Cardiac muscle cell (in vitro differentiated cells and primary cell): Measurements from ENCODE around the gene SIGLEC12. TPM values are rescaled to one million over a fixed set of nuclear protein-coding genes. Genes with fewer than 3 reads are reported as not detected.

ENCODE experiments used
- DNase-seq, 2 donors: peaks; one replicate each; pipeline versions ENCODE4 v3.0.0 to v3.0.0-alpha.2; 2010 to 2017; ENCODE audit warnings: low read depth in 1 of 2, low spot score in 1 of 2
- H3K27ac ChIP-seq: fragments of 200-600 bp; sonication (generic); 2 replicates; pipeline ENCODE4 v1.5.1; 2016
- H3K27me3 ChIP-seq: fragments of 200-600 bp; sonication (generic); 2 replicates; pipeline ENCODE4 v1.6.0; 2016; ENCODE audit warnings: control low read depth
- H3K36me3 ChIP-seq: fragments of 200-600 bp; sonication (generic); 2 replicates; pipeline ENCODE4 v1.5.1; 2016; ENCODE audit warnings: control low read depth
- H3K4me1 ChIP-seq: fragments of 200-600 bp; sonication (generic); 2 replicates; pipeline ENCODE4 v1.8.1; 2017; ENCODE audit warnings: low read depth, mild to moderate bottlenecking, mixed run types
- H3K4me3 ChIP-seq: fragments of 200-600 bp; sonication (generic); 2 replicates; pipeline ENCODE4 v1.5.1; 2016; ENCODE audit warnings: mild to moderate bottlenecking
- H3K9me3 ChIP-seq: fragments of 200-600 bp; sonication (generic); 2 replicates; pipeline ENCODE4 v1.5.1; 2017; ENCODE audit warnings: low read depth, mild to moderate bottlenecking, control low read depth
- CTCF ChIP-seq: IDR thresholded peaks from 2 replicates; pipeline ENCODE4 v1.5.1; 2012; ENCODE audit warnings: low read depth, mild to moderate bottlenecking, low read length
- polyA plus RNA-seq: library from polyadenylated mRNA; unstranded; fragments of >200 nt; fragmentation: Nextera tagmentation; extraction: Ambion mirVana; gene quantifications from 2 replicates; pipeline ENCODE4 v1.2.1, GENCODE V29; 2016
- total RNA-seq: library from RNA; depleted of rRNA; stranded (reverse); fragments of >200 nt; gene quantifications from 2 replicates; pipeline ENCODE4 v1.2.3, GENCODE V29; 2016

SIGLEC12 gene
- total and polyA plus RNA-seq, 2 experiments from 2014 or later, result not detected

DNA sequence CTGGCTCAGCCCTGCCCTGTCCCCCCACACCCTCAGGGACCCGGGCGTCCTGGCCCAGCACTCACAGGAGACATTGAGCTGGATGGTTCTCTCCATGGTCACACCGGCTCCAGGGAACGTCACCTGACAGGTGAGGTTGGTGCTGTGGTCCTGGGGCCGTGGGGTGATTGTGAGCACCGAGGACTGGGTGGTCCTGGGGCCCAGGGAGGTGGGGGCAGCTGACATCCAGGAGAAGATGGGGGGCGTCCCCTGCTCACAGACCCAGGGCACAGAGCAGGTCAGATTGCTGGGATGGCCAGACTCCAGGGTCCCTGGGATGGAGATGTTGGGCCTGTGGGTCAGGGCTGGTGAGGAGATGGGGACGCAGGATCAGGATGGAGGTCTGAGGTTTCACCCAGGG lies 29.0 kb upstream of the SIGLEC12 start:
- Histone ChIP-seq H3K27ac (no peak overlapping the region), H3K9me3 (no peaks in the 10 kb centered on the region), H3K4me3 (no peak overlapping the region), H3K36me3 (no peaks in the 10 kb centered on the region), H3K4me1 (no peaks in the 10 kb centered on the region), H3K27me3 (no peaks in the 10 kb centered on the region)
- no peak for DNase-seq
- no peak for TF ChIP-seq CTCF

DNA sequence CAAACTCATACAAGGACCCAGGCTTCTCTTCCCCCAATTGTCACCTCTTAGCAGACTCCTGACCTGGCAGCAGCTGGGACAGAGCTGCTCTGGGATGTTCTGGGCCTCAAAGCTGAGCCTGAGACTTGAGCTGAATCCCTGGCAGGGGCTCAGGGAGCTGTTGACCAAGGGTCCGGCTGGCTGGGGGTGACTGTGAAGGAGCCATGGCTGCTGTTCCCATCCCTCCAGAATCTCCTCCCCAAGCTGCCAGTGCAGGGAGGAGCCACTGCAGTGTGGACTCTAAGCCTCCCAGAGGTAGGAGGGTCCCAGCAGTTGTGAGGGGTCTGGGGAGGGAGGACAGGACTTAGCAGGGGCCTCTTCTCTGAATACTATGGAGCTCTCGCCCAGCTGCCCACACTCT lies 27.7 kb upstream of the SIGLEC12 start:
- Histone ChIP-seq H3K27ac (no peak overlapping the region), H3K4me3 (no peak overlapping the region), H3K36me3 (no peaks in the 10 kb centered on the region), H3K27me3 (no peaks in the 10 kb centered on the region), H3K9me3 (no peaks in the 10 kb centered on the region), H3K4me1 (no peaks in the 10 kb centered on the region)
- no peak for TF ChIP-seq CTCF
- no peak for DNase-seq

- no peaks in the 10 kb centered on the region for H3K4me1 ChIP-seq
- H3K27me3 ChIP-seq, result no peaks in the 10 kb centered on the region
- H3K27ac ChIP-seq, result no peak overlapping the region
- no peak for TF ChIP-seq CTCF
- no peak overlapping the region for H3K4me3 ChIP-seq
- DNase-seq, result no peak
- no peaks in the 10 kb centered on the region for H3K9me3 ChIP-seq
- no peaks in the 10 kb centered on the region for H3K36me3 ChIP-seq
Measured at GRCh38 chr19:51525651-51526050, 24.1 kb upstream of the SIGLEC12 start.

DNA sequence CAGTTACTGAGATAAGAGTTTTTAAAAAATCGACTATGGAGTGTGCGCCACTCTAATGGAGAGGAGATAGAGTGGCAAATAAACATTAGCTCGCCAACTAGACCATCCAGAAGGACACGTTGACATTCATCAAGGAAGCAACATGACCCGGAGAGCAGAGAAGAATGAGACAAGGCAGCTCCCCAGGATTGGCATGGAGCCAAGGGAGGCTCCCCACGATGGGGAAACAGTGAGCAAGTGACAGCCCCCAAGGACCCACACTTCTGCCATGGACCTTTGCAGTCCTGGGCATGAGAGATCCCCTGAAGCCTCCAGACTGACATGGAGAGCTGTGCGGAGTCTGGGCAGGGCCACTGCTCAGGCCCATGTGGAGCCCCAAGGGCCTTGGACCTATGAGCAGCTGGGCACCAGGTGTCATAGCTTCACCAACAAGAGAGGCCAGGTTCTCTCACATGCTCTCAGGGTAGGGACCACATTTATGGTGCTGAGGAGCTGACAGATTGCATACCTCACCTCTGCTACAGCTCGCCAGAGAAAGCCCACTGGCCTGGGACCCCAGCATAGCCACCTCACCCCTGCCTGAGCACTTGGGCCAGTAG lies 23.2 kb upstream of the SIGLEC12 start:
- H3K36me3 ChIP-seq, result no peaks in the 10 kb centered on the region
- TF ChIP-seq CTCF, result no peak
- no peak for DNase-seq
- no peaks in the 10 kb centered on the region for H3K27me3 ChIP-seq
- H3K9me3 ChIP-seq, result no peaks in the 10 kb centered on the region
- no peak overlapping the region for H3K4me3 ChIP-seq
- no peak overlapping the region for H3K27ac ChIP-seq
- no peaks in the 10 kb centered on the region for H3K4me1 ChIP-seq

DNA sequence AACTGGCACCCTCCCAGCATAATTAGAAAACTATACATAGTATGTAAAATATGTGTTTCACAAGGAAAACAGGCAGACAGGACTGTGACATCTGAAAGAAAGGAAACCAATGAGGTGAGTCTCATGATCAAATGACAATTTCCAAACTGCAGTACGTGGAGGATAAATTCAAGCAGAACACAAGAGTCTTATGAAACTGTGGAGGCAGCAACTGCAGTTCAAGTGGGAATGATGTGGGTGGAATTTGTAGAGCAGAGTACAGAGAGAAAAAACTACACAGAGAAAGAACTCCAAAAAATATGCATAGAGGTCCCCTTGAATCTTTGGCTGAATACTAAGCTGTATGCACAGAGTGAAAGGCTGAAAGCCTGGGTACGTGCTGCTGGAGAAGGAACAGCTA lies 20.2 kb upstream of the SIGLEC12 start:
- Histone ChIP-seq H3K27ac (no peak overlapping the region), H3K4me1 (no peaks in the 10 kb centered on the region), H3K36me3 (no peaks in the 10 kb centered on the region), H3K4me3 (no peak overlapping the region), H3K9me3 (no peaks in the 10 kb centered on the region), H3K27me3 (no peaks in the 10 kb centered on the region)
- no peak for TF ChIP-seq CTCF
- DNase-seq, result no peak

DNA sequence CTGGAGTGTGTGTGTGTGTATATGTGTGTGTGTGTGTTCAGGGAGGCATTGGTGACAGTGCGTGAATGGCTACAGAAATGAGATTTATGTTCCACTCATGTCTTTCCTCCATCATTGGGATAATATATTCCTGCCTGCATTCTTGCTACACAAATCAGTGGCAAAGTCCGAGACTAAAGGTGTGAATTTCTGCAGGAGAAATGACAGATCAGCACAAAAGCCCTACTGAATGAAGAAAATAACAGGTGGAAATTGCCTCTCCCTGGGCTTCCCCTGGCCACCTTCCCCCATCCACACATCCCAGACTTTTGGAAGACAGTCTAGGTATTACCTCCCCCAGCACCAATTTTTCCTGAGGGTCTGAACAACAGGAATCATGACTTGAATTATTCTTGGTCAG lies 19.8 kb upstream of the SIGLEC12 start:
- no peak for TF ChIP-seq CTCF
- Histone ChIP-seq H3K4me1 (no peaks in the 10 kb centered on the region), H3K27me3 (no peaks in the 10 kb centered on the region), H3K27ac (no peak overlapping the region), H3K4me3 (no peak overlapping the region), H3K9me3 (no peaks in the 10 kb centered on the region), H3K36me3 (no peaks in the 10 kb centered on the region)
- no peak for DNase-seq
